Kidney (tissue), 22 donors: ENCODE results near the gene CORO1A. TPM values are rescaled to one million over a fixed set of nuclear protein-coding genes. Genes with fewer than 3 reads are reported as not detected.
A peak's percentile ranks its signal among the peaks of the same experiment; 100 is the strongest.

ENCODE experiments used
- DNase-seq, 5 donors: peaks; one replicate each; pipeline ENCODE4 v3.0.0-alpha.2; 2013 to 2020
- FAIRE-seq: peaks from 2 replicates; lab custom pipeline; 2012; peaks lifted over from hg19 to GRCh38; lab: Jason Lieb, UNC
- H3K27ac ChIP-seq, 2 donors: one replicate each; pipeline ENCODE4 v1.7.0; 2013; ENCODE audit warnings: low read depth in 2 of 2, low read length in 2 of 2, inconsistent platforms in 1 of 2
- H3K27me3 ChIP-seq: one replicate; pipeline ENCODE4 v1.7.1; 2013; ENCODE audit warnings: low read length, inconsistent platforms; ENCODE audit not compliant: control insufficient read depth, insufficient read depth
- H3K36me3 ChIP-seq, 3 donors: one replicate each; pipeline versions ENCODE4 v1.7.0 to v1.7.1; 2013; ENCODE audit warnings: low read length in 3 of 3, control low read depth in 1 of 3, inconsistent platforms in 1 of 3; ENCODE audit not compliant: insufficient read depth in 3 of 3, control insufficient read depth in 2 of 3
- H3K4me1 ChIP-seq, 3 donors: one replicate each; pipeline versions ENCODE4 v1.7.0 to v1.7.1; 2013; ENCODE audit warnings: low read length in 3 of 3, inconsistent platforms in 1 of 3, low read depth in 1 of 3; ENCODE audit not compliant: control insufficient read depth in 2 of 3, insufficient read depth in 2 of 3
- H3K4me3 ChIP-seq, 3 donors: one replicate each; pipeline versions ENCODE4 v1.7.0 to v1.8.1; 2013; ENCODE audit warnings: low read length in 3 of 3, control low read depth in 1 of 3, inconsistent platforms in 1 of 3
- H3K9ac ChIP-seq, 3 donors: one replicate each; pipeline versions ENCODE4 v1.7.0 to v1.7.1; 2013; ENCODE audit warnings: low read length in 3 of 3, control low read depth in 1 of 3, inconsistent platforms in 1 of 3
- H3K9me3 ChIP-seq, 3 donors: one replicate each; pipeline versions ENCODE4 v1.7.0 to v1.7.1; 2013; ENCODE audit warnings: low read length in 3 of 3, control low read depth in 1 of 3, inconsistent platforms in 1 of 3; ENCODE audit not compliant: control insufficient read depth in 2 of 3, insufficient read depth in 1 of 3
- intact Hi-C: fragments of 100-400 bp; cut with DNase I; formaldehyde crosslinking; loops from one replicate; pipeline ENCODE4 v1.11.1; 2022
- long read RNA-seq, 10 donors: library from polyadenylated mRNA in 1 of 10; unstranded in 1 of 10; transcript quantifications; one replicate each; pipeline ENCODE4 v2.0.0 and lab custom pipeline, GENCODE V29; 2021 to 2026
- polyA plus RNA-seq: library from polyadenylated mRNA; stranded (reverse); fragments of 350-450 nt; fragmentation: Illumina TruSeq; extraction: RNeasy Lipid Tissue Mini Kit (QIAGEN cat#74804); gene quantifications from one replicate; pipeline ENCODE4 v1.2.3, GENCODE V29; 2014; ENCODE audit warnings: low read depth, low replicate concordance; ENCODE audit not compliant: insufficient read depth
- total RNA-seq: library from RNA; stranded (reverse); fragmentation: NEBNext Ultra II Directional; extraction: Animal tissue kit (Norgen Biotek cat#: 25700); gene quantifications from one replicate; pipeline ENCODE4 v1.2.1, GENCODE V29; 2021
- TF ChIP-seq, protein P1 (sequence below): IDR thresholded peaks from 3 replicates; pipeline ENCODE4 v1.5.1; 2012; ENCODE audit warnings: mild to moderate bottlenecking, moderate library complexity, borderline replicate concordance; ENCODE audit not compliant: insufficient read depth; ENCODE audit errors: extremely low read depth
- donor health status: control.
- donor health status: control.
- donor health status: control.
- donor health status: control.
- donor health status: control.
- donor health status: DM: yes; HTN: yes; CAD: no.
- donor health status: Normal renal cell carcinoma (clear cell type).

The CORO1A gene
- total RNA-seq, result 69.3 TPM
- 8.0 TPM for polyA plus RNA-seq
- long read RNA-seq, donor 1, partial matches to known transcripts, result 0 of 1 reads
- long read RNA-seq, donor 1, other reads (novel, unspliced or antisense), result 0 of 1 reads
- long read RNA-seq, donor 2, partial matches to known transcripts, result 0 of 1 reads
- long read RNA-seq, donor 2, other reads (novel, unspliced or antisense), result 0 of 1 reads
- long read RNA-seq, donor 3, partial matches to known transcripts, result 0 of 1 reads
- long read RNA-seq, donor 3, other reads (novel, unspliced or antisense), result 0 of 1 reads
- long read RNA-seq, donor 4, partial matches to known transcripts, result 0 of 2 reads
- long read RNA-seq, donor 4, other reads (novel, unspliced or antisense), result 0 of 2 reads
- long read RNA-seq, donor 5, result 0 reads
- long read RNA-seq, donor 6, transcript CORO1A-201 (11 exons, 1,803 nt), result major isoform, 6 of 6 reads
- long read RNA-seq, donor 6, partial matches to known transcripts, result 0 of 6 reads
- long read RNA-seq, donor 6, other reads (novel, unspliced or antisense), result 0 of 6 reads
- long read RNA-seq, donor 7, transcript CORO1A-201 (11 exons, 1,803 nt), result major isoform, 25 of 38 reads
- long read RNA-seq, donor 7, partial matches to known transcripts, result 10 of 38 reads
- long read RNA-seq, donor 7, other reads (novel, unspliced or antisense), result 3 of 38 reads
- long read RNA-seq, donor 8, partial matches to known transcripts, result 0 of 3 reads
- long read RNA-seq, donor 8, other reads (novel, unspliced or antisense), result 0 of 3 reads
- long read RNA-seq, donor 9, partial matches to known transcripts, result 0 of 1 reads
- long read RNA-seq, donor 9, other reads (novel, unspliced or antisense), result 0 of 1 reads
- long read RNA-seq, donor 10, partial matches to known transcripts, result 0 of 3 reads
- long read RNA-seq, donor 10, other reads (novel, unspliced or antisense), result 0 of 3 reads

DNA sequence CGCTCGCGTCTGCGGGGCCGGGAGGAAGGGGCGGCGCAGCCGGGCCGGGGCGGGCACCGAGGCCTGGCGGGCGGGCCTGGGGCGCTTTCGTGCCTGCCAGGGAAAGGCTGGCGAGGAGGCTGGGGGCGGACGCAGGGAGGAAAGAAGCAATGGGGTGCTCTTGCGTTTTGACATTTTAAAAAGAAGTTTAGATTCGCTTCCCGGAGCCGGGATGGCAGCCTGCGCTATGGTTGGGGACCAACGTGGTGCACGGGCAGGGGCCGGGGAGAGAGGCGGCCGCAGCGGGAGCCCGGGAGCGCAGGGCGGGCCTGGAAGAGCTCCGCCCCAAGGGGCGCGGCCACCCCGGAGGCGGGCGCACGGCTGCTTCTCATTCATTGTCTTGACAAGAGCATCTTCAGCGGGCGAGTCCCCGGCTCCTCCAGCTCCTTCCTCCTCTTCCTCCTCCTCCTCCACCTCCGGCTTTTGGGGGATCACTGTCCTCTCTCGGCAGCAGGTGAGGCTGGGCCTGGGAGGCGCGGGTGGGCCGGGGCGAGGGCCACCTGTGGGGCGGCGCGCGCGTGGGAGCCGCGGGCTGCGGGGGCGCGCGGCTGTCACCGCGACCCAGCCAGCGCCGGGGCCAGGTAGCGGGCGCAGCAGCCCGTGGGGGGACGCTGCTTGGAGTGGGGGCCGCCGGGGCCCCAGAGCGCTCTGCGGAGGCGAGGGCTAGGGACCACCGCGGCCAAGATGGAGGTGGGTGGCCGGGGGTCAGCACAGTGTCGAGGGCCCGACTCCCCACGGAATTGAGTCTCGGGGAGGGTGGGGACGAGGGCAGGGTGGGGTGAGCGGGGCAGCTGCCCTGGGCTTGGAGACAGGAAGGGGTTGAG is at the start of gene CORO1A:
Gene CORO1A, plus strand, starts transcription at position 370 of the 863 bp plus-strand sequence. CDS start 1,608 bp downstream, outside the sequence.
- DNase-seq, result peak; percentile 85 to 95 (median 91)
- Histone ChIP-seq H3K27me3 (no peaks in the 10 kb centered on the region), H3K36me3 (no peaks in the 10 kb centered on the region), H3K9ac (peak within 1 kb of the TSS in 2 of 3 donors; percentile 48 to 59), H3K9me3 (no peaks in the 10 kb centered on the region), H3K4me3 (peak within 1 kb of the TSS; percentile 49 to 58 (median 51)), H3K4me1 (peaks cover 0 to 2% (median 0%) of the 10 kb centered on the region in 3 donors), H3K27ac (peak within 1 kb of the TSS in 1 of 2 donors; percentile 53)
- TF ChIP-seq, protein P1, sequence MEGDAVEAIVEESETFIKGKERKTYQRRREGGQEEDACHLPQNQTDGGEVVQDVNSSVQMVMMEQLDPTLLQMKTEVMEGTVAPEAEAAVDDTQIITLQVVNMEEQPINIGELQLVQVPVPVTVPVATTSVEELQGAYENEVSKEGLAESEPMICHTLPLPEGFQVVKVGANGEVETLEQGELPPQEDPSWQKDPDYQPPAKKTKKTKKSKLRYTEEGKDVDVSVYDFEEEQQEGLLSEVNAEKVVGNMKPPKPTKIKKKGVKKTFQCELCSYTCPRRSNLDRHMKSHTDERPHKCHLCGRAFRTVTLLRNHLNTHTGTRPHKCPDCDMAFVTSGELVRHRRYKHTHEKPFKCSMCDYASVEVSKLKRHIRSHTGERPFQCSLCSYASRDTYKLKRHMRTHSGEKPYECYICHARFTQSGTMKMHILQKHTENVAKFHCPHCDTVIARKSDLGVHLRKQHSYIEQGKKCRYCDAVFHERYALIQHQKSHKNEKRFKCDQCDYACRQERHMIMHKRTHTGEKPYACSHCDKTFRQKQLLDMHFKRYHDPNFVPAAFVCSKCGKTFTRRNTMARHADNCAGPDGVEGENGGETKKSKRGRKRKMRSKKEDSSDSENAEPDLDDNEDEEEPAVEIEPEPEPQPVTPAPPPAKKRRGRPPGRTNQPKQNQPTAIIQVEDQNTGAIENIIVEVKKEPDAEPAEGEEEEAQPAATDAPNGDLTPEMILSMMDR, result no peak
- intact Hi-C loops, result no loop called here
- no peak for FAIRE-seq

DNA sequence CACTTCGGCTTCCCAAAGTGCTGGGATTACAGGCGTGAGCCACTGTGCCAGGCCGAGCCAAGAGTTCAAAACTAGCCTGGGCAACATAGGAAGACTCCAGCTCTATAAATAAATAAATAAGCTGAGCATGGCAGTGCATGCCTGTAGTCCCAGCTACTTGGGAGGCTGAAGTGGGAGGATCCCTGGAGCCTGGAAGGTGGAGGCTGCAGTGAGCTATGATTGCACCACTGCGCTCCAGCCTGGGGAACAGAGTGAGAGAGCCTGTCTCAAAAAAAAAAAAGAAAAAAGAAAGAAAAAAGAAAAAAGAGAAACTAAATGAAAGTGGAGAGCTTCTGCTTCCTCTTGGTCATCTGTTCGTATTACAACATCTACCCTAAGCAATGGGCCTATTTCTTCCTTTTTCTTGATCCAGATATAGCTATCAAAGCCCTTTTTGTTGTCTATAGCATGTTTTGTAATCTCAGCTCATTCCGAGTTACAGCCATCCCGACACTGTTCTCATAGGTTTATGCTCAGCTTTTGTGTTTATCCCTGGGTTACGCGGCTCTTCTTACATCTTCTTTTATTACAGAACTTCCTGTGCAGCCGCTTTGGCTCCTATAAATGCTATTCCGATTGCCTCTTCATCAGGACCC is 46.3 kb upstream of the CORO1A start:
- Histone ChIP-seq H3K36me3 (no peaks in the 10 kb centered on the region), H3K9ac (no peak overlapping the region), H3K4me1 (no peaks in the 10 kb centered on the region), H3K27me3 (no peaks in the 10 kb centered on the region), H3K27ac (no peak overlapping the region), H3K4me3 (no peak overlapping the region), H3K9me3 (no peaks in the 10 kb centered on the region)
- no peak for DNase-seq
- FAIRE-seq, result no peak
- TF ChIP-seq, protein P1, result no peak
- intact Hi-C loops, result no loop called here

DNA sequence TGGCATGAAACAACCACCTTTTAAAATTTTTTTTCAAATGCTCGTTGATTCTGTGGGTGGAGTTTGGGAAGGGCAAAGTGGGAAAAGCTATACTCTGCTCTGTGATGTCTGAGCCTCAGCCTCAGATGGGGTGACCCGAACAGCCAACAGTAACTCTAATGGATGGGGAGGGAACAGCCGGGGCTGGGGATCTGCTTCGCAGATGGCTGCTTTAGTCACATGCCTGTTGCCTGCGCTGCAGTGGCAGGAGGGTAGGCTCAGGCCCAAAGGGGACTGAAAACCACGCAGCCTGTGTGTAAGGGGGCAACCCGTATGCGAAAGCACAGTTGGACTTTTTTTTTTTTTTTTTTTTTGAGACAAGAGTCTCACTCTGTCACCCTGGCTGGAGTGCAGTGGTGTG is 45.5 kb upstream of the CORO1A start:
- FAIRE-seq, result no peak
- no peaks in the 10 kb centered on the region for H3K36me3 ChIP-seq

More for the DNA sequence above, 45.5 kb upstream of the CORO1A start:
- H3K9ac ChIP-seq, result no peak overlapping the region
- intact Hi-C loops, result no loop called here
- H3K9me3 ChIP-seq, result no peaks in the 10 kb centered on the region
- no peaks in the 10 kb centered on the region for H3K4me1 ChIP-seq
- H3K27me3 ChIP-seq, result no peaks in the 10 kb centered on the region
- DNase-seq, result no peak
- H3K27ac ChIP-seq, result no peak overlapping the region
- no peak overlapping the region for H3K4me3 ChIP-seq
- TF ChIP-seq, protein P1, result no peak
